Limb (tissue), 2 donors: ENCODE measurements around the gene AP3M1.

ENCODE experiments used
- DNase-seq, 2 donors: peaks; one replicate each; pipeline ENCODE4 v3.0.0-alpha.2; 2016; ENCODE audit errors: extremely low spot score in 2 of 2

The AP3M1 gene

DNA sequence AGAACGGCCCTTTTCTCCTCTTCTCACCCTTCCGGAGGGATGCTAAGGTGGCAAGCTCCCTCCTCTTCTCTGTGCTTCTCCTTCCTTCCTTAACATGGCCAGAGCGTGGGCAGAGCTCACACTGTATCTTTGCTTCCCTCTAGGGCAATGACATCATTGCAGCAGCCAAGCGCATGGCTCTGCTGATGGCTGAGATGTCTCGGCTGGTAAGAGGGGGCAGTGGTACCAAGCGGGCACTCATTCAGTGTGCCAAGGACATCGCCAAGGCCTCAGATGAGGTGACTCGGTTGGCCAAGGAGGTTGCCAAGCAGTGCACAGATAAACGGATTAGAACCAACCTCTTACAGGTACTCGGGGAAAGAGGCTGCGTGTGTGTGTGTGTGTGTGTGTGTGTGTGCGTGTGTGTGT lies 36.6 kb downstream of the AP3M1 start:
- DNase-seq, result no peak

- no peak for DNase-seq
Observed at GRCh38 chr10:74113546-74113945, 37.1 kb downstream of the AP3M1 start.

- DNase-seq, result no peak
Observed at GRCh38 chr10:74111799-74112198, 38.8 kb downstream of the AP3M1 start.

- DNase-seq, result no peak
Observed at GRCh38 chr10:74110120-74110519, 40.5 kb downstream of the AP3M1 start.

- DNase-seq, result no peak
Observed at GRCh38 chr10:74109452-74109851, 41.2 kb downstream of the AP3M1 start.

DNA sequence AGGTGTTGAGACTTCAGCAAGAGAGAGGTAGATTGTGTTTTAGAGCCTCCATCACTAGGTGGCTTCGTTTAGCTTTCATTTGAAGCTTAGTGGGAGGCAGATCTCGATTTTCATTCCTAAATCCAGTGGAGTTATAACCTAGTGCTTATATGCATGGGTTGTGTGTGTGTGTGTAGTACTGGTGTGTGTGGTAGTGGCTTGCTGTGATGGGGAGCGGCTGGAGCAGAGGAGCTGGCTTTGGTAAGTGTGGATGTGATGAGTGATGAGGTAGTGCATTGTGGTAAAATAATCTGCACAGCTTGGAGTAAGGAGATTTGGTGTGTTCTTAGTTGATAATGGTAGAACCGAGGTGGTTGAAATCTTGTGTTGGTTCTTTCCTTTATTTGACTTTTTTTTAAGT lies 43.2 kb downstream of the AP3M1 start:
- no peak for DNase-seq

DNA sequence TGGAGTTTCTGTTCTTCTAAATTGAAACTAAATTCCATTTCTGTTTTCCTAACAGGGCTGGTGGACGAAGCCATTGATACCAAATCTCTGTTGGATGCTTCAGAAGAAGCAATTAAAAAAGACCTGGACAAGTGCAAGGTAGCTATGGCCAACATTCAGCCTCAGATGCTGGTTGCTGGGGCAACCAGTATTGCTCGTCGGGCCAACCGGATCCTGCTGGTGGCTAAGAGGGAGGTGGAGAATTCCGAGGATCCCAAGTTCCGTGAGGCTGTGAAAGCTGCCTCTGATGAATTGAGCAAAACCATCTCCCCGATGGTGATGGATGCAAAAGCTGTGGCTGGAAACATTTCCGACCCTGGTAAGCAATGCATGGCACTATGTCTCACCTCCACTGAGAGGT lies 45.6 kb downstream of the AP3M1 start:
- DNase-seq, result no peak

GRCh38 chr10:74104480-74104879 lies 46.1 kb downstream of the AP3M1 start:
- no peak for DNase-seq

- no peak for DNase-seq
Observed at GRCh38 chr10:74103560-74104258, 46.9 kb downstream of the AP3M1 start.

- DNase-seq, result no peak
Observed at GRCh38 chr10:74099836-74100235, 50.8 kb downstream of the AP3M1 start.

GRCh38 chr10:74099420-74099819 lies 51.2 kb downstream of the AP3M1 start:
- no peak for DNase-seq

GRCh38 chr10:74097776-74098175 lies 52.9 kb downstream of the AP3M1 start:
- DNase-seq, result no peak

DNA sequence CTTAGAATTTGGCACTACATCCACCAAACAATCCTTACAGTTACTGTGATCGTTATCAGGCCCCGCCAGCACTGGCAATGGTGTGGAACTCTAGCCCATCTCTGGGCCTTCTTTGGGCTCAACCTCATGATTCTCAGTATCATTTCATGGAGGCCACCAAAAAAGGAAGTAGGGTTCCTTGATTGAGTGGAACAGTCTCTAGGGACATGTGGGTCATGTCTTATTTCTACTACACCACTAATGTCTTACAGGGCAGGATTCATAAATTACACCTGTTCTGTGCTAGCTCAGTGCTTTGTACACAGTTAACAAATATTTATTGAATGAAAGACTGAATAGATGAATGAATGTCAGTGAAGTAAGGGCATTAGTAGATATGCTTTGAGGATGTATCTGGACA lies 53.9 kb downstream of the AP3M1 start:
- no peak for DNase-seq

GRCh38 chr10:74094231-74094630 lies 56.4 kb downstream of the AP3M1 start:
- DNase-seq, result no peak

DNA sequence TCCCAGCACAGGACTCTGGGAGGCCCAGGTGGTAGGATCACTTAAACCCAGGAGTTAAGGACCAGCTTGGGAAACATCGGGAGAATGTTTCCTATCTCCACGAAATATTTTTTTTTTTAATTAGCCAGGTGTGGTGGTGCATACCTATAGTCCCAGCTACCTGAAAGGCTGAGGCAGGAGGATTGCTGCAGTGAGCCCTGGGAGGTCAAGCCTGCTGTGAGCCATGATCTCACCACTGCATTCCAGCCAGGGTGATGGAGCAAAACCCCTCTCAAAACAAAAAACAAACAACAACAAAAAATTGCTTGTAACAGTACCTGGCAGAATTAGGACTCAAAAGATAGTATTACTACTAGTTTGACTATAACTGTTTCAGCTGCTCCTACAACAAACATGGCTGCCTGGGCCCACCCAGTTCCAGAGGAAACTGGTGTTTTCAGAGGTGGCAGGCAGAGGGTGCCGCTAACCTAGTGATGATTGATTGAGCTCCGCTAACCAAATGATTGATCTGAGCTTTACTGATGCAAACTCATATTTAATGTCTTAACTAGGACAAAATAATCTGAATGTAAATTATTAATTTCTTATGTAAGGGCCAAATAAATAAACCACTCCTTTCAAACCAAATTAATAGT lies 57.0 kb downstream of the AP3M1 start:
- DNase-seq, result no peak

GRCh38 chr10:74092372-74092771 lies 58.3 kb downstream of the AP3M1 start:
- no peak for DNase-seq

- no peak for DNase-seq
Observed at GRCh38 chr10:74088722-74089121, 61.9 kb downstream of the AP3M1 start.

- DNase-seq, result no peak
Observed at GRCh38 chr10:74086317-74086716, 64.3 kb downstream of the AP3M1 start.

DNA sequence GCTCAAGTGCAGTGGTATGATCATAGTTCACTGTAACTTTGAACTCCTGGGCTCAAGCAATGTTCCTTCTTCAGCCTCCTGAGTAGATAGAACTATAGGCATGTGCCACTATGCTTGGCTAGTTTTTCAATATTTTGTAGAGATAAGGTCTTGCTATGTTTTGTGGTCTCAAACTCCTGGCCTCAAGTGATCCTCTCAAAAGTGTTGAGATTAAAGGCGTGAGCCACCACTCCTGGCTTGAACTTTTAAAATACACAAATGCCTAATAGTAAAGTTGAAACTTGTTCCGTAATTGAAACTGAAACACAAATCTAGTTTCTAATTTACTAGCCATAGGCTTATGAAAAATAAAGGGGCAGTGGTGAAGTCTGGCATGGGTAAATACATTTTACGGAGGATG lies 65.7 kb downstream of the AP3M1 start:
- DNase-seq, result no peak

DNA sequence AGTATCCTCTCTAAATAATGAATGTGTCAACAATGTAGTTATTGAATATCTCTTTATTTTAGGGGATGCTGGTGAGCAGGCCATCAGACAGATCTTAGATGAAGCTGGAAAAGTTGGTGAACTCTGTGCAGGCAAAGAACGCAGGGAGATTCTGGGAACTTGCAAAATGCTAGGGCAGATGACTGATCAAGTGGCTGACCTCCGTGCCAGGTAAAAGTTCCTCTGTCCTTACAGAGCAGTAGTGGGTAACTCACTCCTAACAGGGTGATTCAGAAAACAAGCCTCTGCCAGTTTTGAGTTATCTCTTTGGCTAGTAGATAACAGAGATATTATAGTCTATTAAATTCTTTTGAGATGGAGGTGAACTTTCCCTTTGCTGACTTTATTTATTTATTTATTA lies 67.3 kb downstream of the AP3M1 start:
- DNase-seq, result no peak

- DNase-seq, result no peak
Observed at GRCh38 chr10:74081941-74082718, 68.5 kb downstream of the AP3M1 start.

DNA sequence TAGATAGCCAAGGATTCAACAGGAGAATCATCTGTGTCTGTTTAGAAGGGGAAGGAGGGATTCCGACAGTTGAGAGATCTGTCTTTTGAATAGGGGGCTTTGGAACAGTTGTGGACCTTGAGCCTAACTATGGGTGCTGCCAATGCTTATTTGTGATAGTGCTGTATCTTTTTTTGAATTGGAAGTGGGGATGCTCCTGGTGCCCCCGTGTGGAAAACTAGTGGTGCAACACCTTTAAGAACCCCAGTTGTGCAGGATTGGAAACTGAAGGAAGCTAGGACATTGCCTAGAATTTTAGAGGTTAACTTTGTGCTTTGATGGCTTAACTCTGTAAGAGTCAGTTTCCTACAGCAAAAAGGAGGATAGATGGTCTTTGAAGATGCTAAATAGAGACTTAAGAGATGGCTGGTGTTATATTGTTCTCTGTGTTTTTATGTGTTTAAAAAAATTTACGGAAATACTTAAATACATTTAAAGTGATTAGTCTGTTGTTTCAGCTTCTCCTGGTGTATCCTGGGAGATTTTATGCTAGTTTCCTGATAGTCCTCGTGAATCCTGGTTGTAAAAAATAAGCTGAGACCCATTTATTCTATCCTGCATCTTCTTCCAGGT lies 69.3 kb downstream of the AP3M1 start:
- DNase-seq, result peak; percentile 28 to 60
